SK-N-SH (cell line): ENCODE data around the gene C2CD3.

Experiments
- CHD2 ChIP-seq: fragments of 150-350 bp; IDR thresholded peaks from 2 replicates; pipeline ENCODE4 v1.6.1; 2018; ENCODE audit warnings: low read length; ENCODE audit not compliant: partially characterized antibody
- FOSL2 ChIP-seq: IDR thresholded peaks from 2 replicates; pipeline ENCODE4 v1.4.0; 2012; ENCODE audit warnings: low read depth, mild to moderate bottlenecking, moderate library complexity, borderline replicate concordance
- MEF2A ChIP-seq: IDR thresholded peaks from 2 replicates; pipeline ENCODE4 v1.4.0; 2012; ENCODE audit warnings: low read depth, borderline replicate concordance
- MXI1 ChIP-seq: IDR thresholded peaks from 2 replicates; pipeline ENCODE4 v1.6.1; 2012; ENCODE audit warnings: mild to moderate bottlenecking, low read depth, low read length, improper control_type of control experiment
- RAD21 ChIP-seq: IDR thresholded peaks from 2 replicates; pipeline ENCODE4 v1.6.1; 2012; ENCODE audit warnings: mild to moderate bottlenecking, low read length
- TAF1 ChIP-seq: IDR thresholded peaks from 2 replicates; pipeline ENCODE4 v1.6.1; 2012; ENCODE audit warnings: low read depth, mild to moderate bottlenecking, low read length, moderate library complexity, borderline replicate concordance
- TCF12 ChIP-seq: IDR thresholded peaks from 2 replicates; pipeline ENCODE4 v1.4.0; 2012
- YY1 ChIP-seq: IDR thresholded peaks from 2 replicates; pipeline ENCODE4 v1.4.0; 2012; ENCODE audit warnings: low read depth, mild to moderate bottlenecking
- TF ChIP-seq, protein P1 (sequence below): fragments of 200-600 bp; sonication (generic); IDR thresholded peaks from 2 replicates; pipeline ENCODE4 v1.6.1; 2017; ENCODE audit warnings: antibody characterized with exemption, mild to moderate bottlenecking, moderate library complexity

DNA sequence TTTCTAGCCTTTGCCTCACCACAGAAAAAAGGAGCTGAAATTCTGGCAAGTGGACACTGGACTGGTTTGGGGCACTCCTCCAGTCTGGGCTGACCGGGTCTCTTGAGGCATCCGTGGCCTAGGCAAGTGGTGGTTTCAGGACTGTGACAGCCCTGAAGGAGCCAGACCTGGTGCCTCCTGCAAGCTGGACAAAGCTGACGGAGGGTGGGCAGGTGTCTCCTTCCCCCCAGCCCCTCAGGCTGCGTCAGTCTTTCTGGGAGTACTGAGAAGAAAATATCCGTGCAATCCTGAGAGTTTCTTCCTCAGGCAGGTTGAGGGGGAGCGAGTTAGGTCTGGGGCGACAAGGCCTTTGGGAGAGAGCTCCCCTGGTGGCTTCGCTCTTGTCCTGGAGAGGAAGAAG lies 157.7 kb downstream of the C2CD3 start:
- TF ChIP-seq FOSL2 (no peak), CHD2 (no peak), MEF2A (no peak), YY1 (no peak), RAD21 (no peak), TAF1 (no peak), MXI1 (no peak), TCF12 (no peak)
- TF ChIP-seq, protein P1, sequence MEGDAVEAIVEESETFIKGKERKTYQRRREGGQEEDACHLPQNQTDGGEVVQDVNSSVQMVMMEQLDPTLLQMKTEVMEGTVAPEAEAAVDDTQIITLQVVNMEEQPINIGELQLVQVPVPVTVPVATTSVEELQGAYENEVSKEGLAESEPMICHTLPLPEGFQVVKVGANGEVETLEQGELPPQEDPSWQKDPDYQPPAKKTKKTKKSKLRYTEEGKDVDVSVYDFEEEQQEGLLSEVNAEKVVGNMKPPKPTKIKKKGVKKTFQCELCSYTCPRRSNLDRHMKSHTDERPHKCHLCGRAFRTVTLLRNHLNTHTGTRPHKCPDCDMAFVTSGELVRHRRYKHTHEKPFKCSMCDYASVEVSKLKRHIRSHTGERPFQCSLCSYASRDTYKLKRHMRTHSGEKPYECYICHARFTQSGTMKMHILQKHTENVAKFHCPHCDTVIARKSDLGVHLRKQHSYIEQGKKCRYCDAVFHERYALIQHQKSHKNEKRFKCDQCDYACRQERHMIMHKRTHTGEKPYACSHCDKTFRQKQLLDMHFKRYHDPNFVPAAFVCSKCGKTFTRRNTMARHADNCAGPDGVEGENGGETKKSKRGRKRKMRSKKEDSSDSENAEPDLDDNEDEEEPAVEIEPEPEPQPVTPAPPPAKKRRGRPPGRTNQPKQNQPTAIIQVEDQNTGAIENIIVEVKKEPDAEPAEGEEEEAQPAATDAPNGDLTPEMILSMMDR = no peak
